K562 (cell line): ENCODE data around the gene TRPC3. TPM values are rescaled to one million over a fixed set of nuclear protein-coding genes. Genes with fewer than 3 reads are reported as not detected.

ENCODE experiments used
- ATAC-seq: fragments of 200-7000 bp; cut with Tn5 transposase; 3 replicates; pipeline ENCODE4 v1.9.1; 2020; ENCODE audit warnings: moderate library complexity
- BruUV-seq: library from RNA; stranded (reverse); fragments of 400-500 nt; replicated peaks from 2 replicates; lab custom pipeline; 2021; lab: Mats Ljungman, UMichigan
- CTCF ChIA-PET: fragments of 300-600 bp; formaldehyde crosslinking; extraction: SDS; loops from one replicate; lab custom pipeline; 2021; ENCODE audit warnings: low intra/inter-chr PET ratio; lab: Yijun Ruan, JAX
- POLR2A ChIA-PET: fragments of 300-600, 350-650 bp; sonication (Branson Sonifier 250); formaldehyde crosslinking; extraction: SDS; loops from one replicate; lab custom pipeline; 2021; ENCODE audit warnings: antibody characterized with exemption, inconsistent platforms; lab: Yijun Ruan, JAX
- DNase-seq, 4 experiments: peaks; one replicate each; pipeline versions ENCODE4 v3.0.0 to v3.0.0-alpha.2; 2011 to 2018; ENCODE audit warnings: low spot score in 3 of 4, mixed read lengths in 3 of 4; ENCODE audit errors: extremely low read depth in 1 of 4
- FAIRE-seq: peaks from 2 replicates; lab custom pipeline; 2011; peaks lifted over from hg19 to GRCh38; lab: Jason Lieb, UNC
- H2AFZ ChIP-seq: 2 replicates; pipeline ENCODE4 v1.6.0; 2011; ENCODE audit warnings: low read depth, low read length, control low read depth, inconsistent platforms
- H3K27ac ChIP-seq: fragments of 200-600 bp; 3 replicates; pipeline ENCODE4 v1.8.0; 2011; ENCODE audit warnings: low read depth, mild to moderate bottlenecking, control low read depth, inconsistent platforms, low read length, moderate library complexity, mixed read lengths; ENCODE audit errors: extremely low read depth
- H3K27me3 ChIP-seq, 2 experiments: fragments of 300-600 bp in 1 of 2; 2 replicates in 1 of 2; 3 replicates in 1 of 2; pipeline versions ENCODE4 v1.6.0 to v1.8.0; 2011; ENCODE audit warnings: inconsistent platforms in 2 of 2, low read length in 2 of 2, mild to moderate bottlenecking in 1 of 2, mixed read lengths in 1 of 2, moderate library complexity in 1 of 2; ENCODE audit not compliant: control insufficient read depth in 2 of 2, insufficient read depth in 2 of 2
- H3K36me3 ChIP-seq: fragments of 300-600 bp; 3 replicates; pipeline ENCODE4 v1.8.0; 2011; ENCODE audit warnings: mild to moderate bottlenecking, low read length, inconsistent platforms; ENCODE audit not compliant: control insufficient read depth, insufficient read depth
- H3K4me1 ChIP-seq, 2 experiments: fragments of 200-600 bp in 1 of 2; replicated peaks in 1 of 2; 2 replicates in 1 of 2; 3 replicates in 1 of 2; pipeline versions ENCODE4 v1.5.1 to v1.8.0; 2011; ENCODE audit warnings: inconsistent platforms in 2 of 2, low read length in 2 of 2, mild to moderate bottlenecking in 1 of 2, mixed read lengths in 1 of 2, moderate library complexity in 1 of 2; ENCODE audit not compliant: control insufficient read depth in 2 of 2, insufficient read depth in 2 of 2
- H3K4me2 ChIP-seq: 2 replicates; pipeline ENCODE4 v1.6.1; 2011; ENCODE audit warnings: low read length, control low read depth, inconsistent platforms, mixed read lengths; ENCODE audit not compliant: insufficient read depth
- H3K4me3 ChIP-seq: fragments of 200-600 bp; sonication (generic), shearing (Covaris generic); 2 replicates; pipeline ENCODE4 v1.5.1; 2016; ENCODE audit warnings: control low read depth, inconsistent platforms
- H3K79me2 ChIP-seq: fragments of 200-600 bp; 3 replicates; pipeline ENCODE4 v1.8.0; 2011; ENCODE audit warnings: low read length, inconsistent platforms; ENCODE audit not compliant: control insufficient read depth, insufficient read depth
- H3K9ac ChIP-seq, 2 experiments: 2 replicates each; pipeline versions ENCODE4 v1.6.0 to v1.6.1; 2011; ENCODE audit warnings: low read depth in 2 of 2, low read length in 2 of 2, control low read depth in 1 of 2, inconsistent platforms in 1 of 2, mild to moderate bottlenecking in 1 of 2, mixed read lengths in 1 of 2; ENCODE audit not compliant: insufficient read depth in 1 of 2
- H3K9me1 ChIP-seq: one replicate; pipeline ENCODE4 v1.6.0; 2011; ENCODE audit warnings: inconsistent platforms, mild to moderate bottlenecking, low read length, moderate library complexity; ENCODE audit not compliant: control insufficient read depth, insufficient read depth
- H3K9me3 ChIP-seq: replicated peaks from 2 replicates; pipeline ENCODE4 v1.5.1; 2011; ENCODE audit warnings: low read depth, low read length, inconsistent platforms; ENCODE audit not compliant: control insufficient read depth, insufficient read depth
- H4K20me1 ChIP-seq: replicated peaks from 2 replicates; pipeline ENCODE4 v1.6.1; 2011; ENCODE audit warnings: low read length, inconsistent platforms, mixed read lengths; ENCODE audit not compliant: control insufficient read depth, insufficient read depth
- CHCHD3 ChIP-seq: fragments of 250-450 bp; sonication (Bioruptor Pico); IDR thresholded peaks from 2 replicates; pipeline ENCODE4 v2.1.2; 2022; ENCODE audit warnings: mild to moderate bottlenecking
- NRF1 ChIP-seq, 2 experiments: fragments of 450-650 bp; IDR thresholded peaks in 1 of 2; conservative IDR thresholded peaks in 1 of 2; 2 replicates each; pipeline ENCODE4 v1.6.1; 2014; ENCODE audit warnings: mild to moderate bottlenecking in 2 of 2
- TEAD4 ChIP-seq, 2 experiments: sonication (generic) in 1 of 2; formaldehyde crosslinking in 1 of 2; IDR thresholded peaks; 2 replicates each; pipeline versions ENCODE4 v1.6.1 to v1.8.0; 2012 to 2022; ENCODE audit warnings: borderline replicate concordance in 1 of 2, inconsistent platforms in 1 of 2, low read length in 1 of 2, mild to moderate bottlenecking in 1 of 2, missing genetic modification reagents in 1 of 2
- ZNF707 ChIP-seq: fragments of 250-450 bp; sonication (Bioruptor Pico); conservative IDR thresholded peaks from 2 replicates; pipeline ENCODE4 v1.8.0; 2022; ENCODE audit warnings: inconsistent platforms, mild to moderate bottlenecking, moderate library complexity
- WGBS: fragments of 100-300 bp; shearing (Covaris generic); methylation state at CpG from one replicate; pipeline ENCODE4 v1.1.6; 2016; ENCODE audit warnings: low coverage, mixed read lengths; ENCODE audit not compliant: insufficient coverage; ENCODE audit errors: missing lambda C conversion rate; 5-methylcytosine and 5-hydroxymethylcytosine counted together
- in situ Hi-C: fragments of 300-500 bp; cut with MboI; formaldehyde crosslinking; loops from 4 replicates; pipeline ENCODE4 v1.15.0; 2018; ENCODE audit warnings: inconsistent platforms, mixed read lengths
- intact Hi-C: fragments of 100-400 bp; cut with micrococcal nuclease; formaldehyde crosslinking; loops from 2 replicates; pipeline ENCODE4 v1.14.2; 2022
- polyA plus RNA-seq, 8 experiments: library from polyadenylated mRNA; depleted of rRNA in 4 of 8; stranded (reverse) in 5 of 8; unstranded in 3 of 8; fragments of >200 nt; fragmentation: Nextera tagmentation in 2 of 8; fragmentation: Illumina TruSeq in 1 of 8; extraction: Ambion mirVana in 2 of 8; extraction: Trizol in 1 of 8; gene quantifications; 2 replicates each; pipeline versions ENCODE4 v1.2.1 to v1.2.3, GENCODE V29; 2011 to 2014; ENCODE audit warnings: inconsistent platforms in 1 of 8, missing spikeins in 1 of 8
- total RNA-seq, 7 experiments: library from RNA; depleted of rRNA in 6 of 7; stranded (reverse); fragments of >200 nt in 6 of 7; fragmentation: Illumina TruSeq in 2 of 7; extraction: Trizol in 2 of 7; gene quantifications; 2 replicates each; pipeline versions ENCODE4 v1.2.1 to v1.2.3, GENCODE V29; 2011 to 2021; ENCODE audit warnings: low replicate concordance in 1 of 7
- TF ChIP-seq, protein P1 (sequence below), 2 experiments: fragments of 450-650 bp in 1 of 2; sonication (generic) in 1 of 2; formaldehyde crosslinking in 1 of 2; IDR thresholded peaks in 1 of 2; conservative IDR thresholded peaks in 1 of 2; 2 replicates each; pipeline versions ENCODE4 v1.6.1 to v1.8.1; 2016 to 2023; ENCODE audit warnings: mild to moderate bottlenecking in 2 of 2, moderate library complexity in 2 of 2, inconsistent platforms in 1 of 2, missing genetic modification reagents in 1 of 2

The TRPC3 gene
- total and polyA plus RNA-seq, 9 of the 15 experiments (the other 6 are each of a cell fraction or from before 2014, with no cell fraction given), result 0.01 to 0.27 (median 0.11) TPM

DNA sequence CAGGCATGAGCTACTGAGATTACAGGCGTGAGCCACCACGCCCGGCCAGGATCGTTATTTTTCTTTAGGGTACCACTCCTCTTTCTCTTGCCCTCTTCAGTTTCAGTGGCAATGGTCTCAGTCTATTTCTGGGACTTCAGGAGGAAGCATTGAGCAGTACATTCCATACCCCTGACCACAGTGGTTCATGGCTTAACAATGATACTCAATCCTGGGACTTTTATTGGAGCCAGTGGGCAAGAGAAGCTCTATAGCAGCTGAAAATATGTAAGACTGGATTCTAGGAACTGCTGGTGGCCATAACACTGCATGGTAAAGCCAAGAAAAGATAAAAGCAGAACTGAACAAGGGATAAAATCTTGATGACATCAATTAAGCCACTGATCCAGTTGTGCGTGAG lies 122.3 kb downstream of the TRPC3 start:
- Histone ChIP-seq H3K4me2 (no peak overlapping the region), H3K9me1 (no peaks in the 10 kb centered on the region), H3K36me3 (peaks cover 9% of the 10 kb centered on the region; the same call in 1 of the 3 replicates), H4K20me1 (no peaks in the 10 kb centered on the region), H3K9me3 (no peaks in the 10 kb centered on the region), H3K4me1 (peaks cover 0 to 10% of the 10 kb centered on the region in 2 experiments; a peak in 2 of 5 replicates), H3K9ac (no peak overlapping the region; a peak in 1 of 4 replicates), H3K27me3 (no peaks in the 10 kb centered on the region), H2AFZ (no peak overlapping the region), H3K4me3 (no peak overlapping the region), H3K79me2 (no peaks in the 10 kb centered on the region), H3K27ac (no peak overlapping the region)
- 83% methylated on average over 5 of the region's 5 CpGs for WGBS
- FAIRE-seq, result no peak
- BruUV-seq, result no TSS peak
- DNase-seq, result no peak
- no peak for TF ChIP-seq ZNF707 (CRISPR knock-in tag)
- TF ChIP-seq NRF1 (conservative IDR thresholded peaks at IDR 0.05 in 1 of 2, IDR thresholded peaks at IDR 0.05 in 1 of 2), result no peak
- TF ChIP-seq TEAD4 (IDR thresholded peaks at IDR 0.05; ENCODE audit: low read length), result peak; percentile 12; the same call in 1 of the 2 replicates
- TF ChIP-seq TEAD4 (CRISPR knock-in tag; IDR thresholded peaks at IDR 0.05; ENCODE audit: borderline replicate concordance), result no peak
- TF ChIP-seq CHCHD3 (CRISPR knock-in tag), result no peak
- TF ChIP-seq, protein P1, sequence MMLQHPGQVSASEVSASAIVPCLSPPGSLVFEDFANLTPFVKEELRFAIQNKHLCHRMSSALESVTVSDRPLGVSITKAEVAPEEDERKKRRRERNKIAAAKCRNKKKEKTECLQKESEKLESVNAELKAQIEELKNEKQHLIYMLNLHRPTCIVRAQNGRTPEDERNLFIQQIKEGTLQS (IDR thresholded peaks at IDR 0.05), result no peak
- TF ChIP-seq, protein P1 (CRISPR knock-in tag; conservative IDR thresholded peaks at IDR 0.05), result no peak
- in situ Hi-C loops (no loop called here), intact Hi-C loops (no loop called here)
- ChIA-PET CTCF (interaction anchor here (0.6 kb wide), 1 partner anchor 312 kb away, joined by 3 read pairs; no protein-coding TSS in a partner anchor), POLR2A (no interaction called here)
- no peak for ATAC-seq

Other genes starting within 250 kb of the TRPC3 start
- gene SMIM43, start 186.9 kb downstream of the TRPC3 start, total RNA-seq (2014; rRNA removed), result not detected in 2 replicates
- gene SMIM43, start 186.9 kb downstream of the TRPC3 start, total RNA-seq (2014; rRNA removed; fragmentation: Illumina TruSeq; extraction: Trizol), result not detected in 2 replicates
- gene SMIM43, start 186.9 kb downstream of the TRPC3 start, total RNA-seq (2015; rRNA removed; fragmentation: Illumina TruSeq; extraction: Trizol), result not detected in 2 replicates
- not detected in 2 replicates for gene SMIM43, start 186.9 kb downstream of the TRPC3 start, total RNA-seq (2021)
- gene SMIM43, start 186.9 kb downstream of the TRPC3 start, polyA plus RNA-seq (2011; rRNA removed), result not detected in 2 replicates
- gene SMIM43, start 186.9 kb downstream of the TRPC3 start, polyA plus RNA-seq (2014; fragmentation: Illumina TruSeq; extraction: Trizol), result not detected in 2 replicates
- gene SMIM43, start 186.9 kb downstream of the TRPC3 start, polyA plus RNA-seq (2014; fragmentation: Nextera tagmentation; extraction: Ambion mirVana), result not detected
- not detected in 2 replicates for gene SMIM43, start 186.9 kb downstream of the TRPC3 start, polyA plus RNA-seq (2014; rRNA removed)
- 70.2 and 89.5 TPM in 2 replicates for gene EXOSC9, start 150.7 kb downstream of the TRPC3 start, total RNA-seq (2014; rRNA removed)
- 118 and 143 TPM in 2 replicates for gene EXOSC9, start 150.7 kb downstream of the TRPC3 start, total RNA-seq (2014; rRNA removed; fragmentation: Illumina TruSeq; extraction: Trizol)
- gene EXOSC9, start 150.7 kb downstream of the TRPC3 start, total RNA-seq (2015; rRNA removed; fragmentation: Illumina TruSeq; extraction: Trizol), result 103 and 111 TPM in 2 replicates
- gene EXOSC9, start 150.7 kb downstream of the TRPC3 start, total RNA-seq (2021), result 64.7 and 68.0 TPM in 2 replicates
- gene EXOSC9, start 150.7 kb downstream of the TRPC3 start, polyA plus RNA-seq (2011; rRNA removed), result 92.7 and 115 TPM in 2 replicates
- gene EXOSC9, start 150.7 kb downstream of the TRPC3 start, polyA plus RNA-seq (2014; fragmentation: Illumina TruSeq; extraction: Trizol), result 121 and 130 TPM in 2 replicates
- 100 to 1,000 TPM; 157 to 166 TPM for gene EXOSC9, start 150.7 kb downstream of the TRPC3 start, polyA plus RNA-seq (2014; fragmentation: Nextera tagmentation; extraction: Ambion mirVana)
- 100 and 105 TPM in 2 replicates for gene EXOSC9, start 150.7 kb downstream of the TRPC3 start, polyA plus RNA-seq (2014; rRNA removed)
- gene CCNA2, start 128.2 kb downstream of the TRPC3 start, total RNA-seq (2014; rRNA removed), result 154 and 173 TPM in 2 replicates
- gene CCNA2, start 128.2 kb downstream of the TRPC3 start, total RNA-seq (2014; rRNA removed; fragmentation: Illumina TruSeq; extraction: Trizol), result 197 and 225 TPM in 2 replicates
- 174 and 190 TPM in 2 replicates for gene CCNA2, start 128.2 kb downstream of the TRPC3 start, total RNA-seq (2015; rRNA removed; fragmentation: Illumina TruSeq; extraction: Trizol)
- gene CCNA2, start 128.2 kb downstream of the TRPC3 start, total RNA-seq (2021), result 147 TPM in 2 replicates
- gene CCNA2, start 128.2 kb downstream of the TRPC3 start, polyA plus RNA-seq (2011; rRNA removed), result 141 and 192 TPM in 2 replicates
- gene CCNA2, start 128.2 kb downstream of the TRPC3 start, polyA plus RNA-seq (2014; fragmentation: Illumina TruSeq; extraction: Trizol), result 162 and 194 TPM in 2 replicates
- gene CCNA2, start 128.2 kb downstream of the TRPC3 start, polyA plus RNA-seq (2014; fragmentation: Nextera tagmentation; extraction: Ambion mirVana), result 10 to 100 TPM; 37.1 to 47.8 TPM
- 110 and 122 TPM in 2 replicates for gene CCNA2, start 128.2 kb downstream of the TRPC3 start, polyA plus RNA-seq (2014; rRNA removed)
- gene BBS7, start 81.6 kb downstream of the TRPC3 start, total RNA-seq (2014; rRNA removed), result 11.8 and 13.7 TPM in 2 replicates
- gene BBS7, start 81.6 kb downstream of the TRPC3 start, total RNA-seq (2014; rRNA removed; fragmentation: Illumina TruSeq; extraction: Trizol), result 15.5 and 22.8 TPM in 2 replicates
- 14.6 and 16.4 TPM in 2 replicates for gene BBS7, start 81.6 kb downstream of the TRPC3 start, total RNA-seq (2015; rRNA removed; fragmentation: Illumina TruSeq; extraction: Trizol)
- 20.2 and 22.1 TPM in 2 replicates for gene BBS7, start 81.6 kb downstream of the TRPC3 start, total RNA-seq (2021)
- gene BBS7, start 81.6 kb downstream of the TRPC3 start, polyA plus RNA-seq (2011; rRNA removed), result 19.1 and 25.8 TPM in 2 replicates
- gene BBS7, start 81.6 kb downstream of the TRPC3 start, polyA plus RNA-seq (2014; fragmentation: Illumina TruSeq; extraction: Trizol), result 13.4 and 13.7 TPM in 2 replicates
- gene BBS7, start 81.6 kb downstream of the TRPC3 start, polyA plus RNA-seq (2014; fragmentation: Nextera tagmentation; extraction: Ambion mirVana), result 10 to 100 TPM; 17.2 to 19.0 TPM
- 15.2 and 19.8 TPM in 2 replicates for gene BBS7, start 81.6 kb downstream of the TRPC3 start, polyA plus RNA-seq (2014; rRNA removed)
- gene BLTP1, start 200.3 kb upstream of the TRPC3 start, total RNA-seq (2014; rRNA removed), result 11.1 and 12.2 TPM in 2 replicates
- 21.8 and 26.3 TPM in 2 replicates for gene BLTP1, start 200.3 kb upstream of the TRPC3 start, total RNA-seq (2014; rRNA removed; fragmentation: Illumina TruSeq; extraction: Trizol)
- gene BLTP1, start 200.3 kb upstream of the TRPC3 start, total RNA-seq (2015; rRNA removed; fragmentation: Illumina TruSeq; extraction: Trizol), result 25.1 and 25.9 TPM in 2 replicates
- gene BLTP1, start 200.3 kb upstream of the TRPC3 start, total RNA-seq (2021), result 13.1 and 16.3 TPM in 2 replicates
- gene BLTP1, start 200.3 kb upstream of the TRPC3 start, polyA plus RNA-seq (2011; rRNA removed), result 26.0 and 29.1 TPM in 2 replicates
- 12.0 and 14.1 TPM in 2 replicates for gene BLTP1, start 200.3 kb upstream of the TRPC3 start, polyA plus RNA-seq (2014; fragmentation: Illumina TruSeq; extraction: Trizol)
- 1 to 10 TPM; 2.8 to 4.5 TPM for gene BLTP1, start 200.3 kb upstream of the TRPC3 start, polyA plus RNA-seq (2014; fragmentation: Nextera tagmentation; extraction: Ambion mirVana)
- gene BLTP1, start 200.3 kb upstream of the TRPC3 start, polyA plus RNA-seq (2014; rRNA removed), result 10.0 and 14.3 TPM in 2 replicates